Activated CD8-positive, alpha-beta T cell treated with anti-CD3 and anti-CD28 coated beads for 36 hours (primary cell): Measurements from ENCODE around the gene OPA1. TPM values are rescaled to one million over a fixed set of nuclear protein-coding genes. Genes with fewer than 3 reads are reported as not detected.
A peak's percentile ranks its signal among the peaks of the same experiment; 100 is the strongest.

Experiments
- ATAC-seq: fragments of 200-7000 bp; cut with Tn5 transposase; one replicate; pipeline ENCODE4 v1.10.0; 2021; ENCODE audit warnings: mild to moderate bottlenecking, moderate library complexity
- CTCF ChIA-PET: fragments of 350-600 bp; sonication (Branson Sonifier 250); formaldehyde crosslinking; loops from one replicate; lab custom pipeline; 2021; ENCODE audit warnings: antibody characterized with exemption; lab: Charles Lee
- POLR2A ChIA-PET: fragments of 350-600 bp; sonication (Branson Sonifier 250); formaldehyde crosslinking; loops from one replicate; lab custom pipeline; 2021; ENCODE audit warnings: antibody characterized with exemption; lab: Charles Lee
- DNase-seq: peaks from one replicate; pipeline ENCODE4 v3.0.0-alpha.2; 2020
- H3K27ac Mint-ChIP-seq: one replicate; pipeline ENCODE4 v1.8.0; 2021; ENCODE audit warnings: mild to moderate bottlenecking, mixed read lengths
- H3K27me3 Mint-ChIP-seq: one replicate; pipeline ENCODE4 v1.8.0; 2021; ENCODE audit warnings: mixed read lengths
- H3K36me3 Mint-ChIP-seq: one replicate; pipeline ENCODE4 v1.8.0; 2021; ENCODE audit warnings: low read depth, mixed read lengths
- H3K4me1 Mint-ChIP-seq: one replicate; pipeline ENCODE4 v1.8.0; 2021; ENCODE audit warnings: low read depth, mixed read lengths
- H3K4me3 Mint-ChIP-seq: one replicate; pipeline ENCODE4 v1.8.0; 2021; ENCODE audit warnings: mild to moderate bottlenecking, moderate library complexity, mixed read lengths
- H3K9me3 Mint-ChIP-seq: one replicate; pipeline ENCODE4 v1.8.0; 2021; ENCODE audit warnings: mixed read lengths
- intact Hi-C: fragments of 100-400 bp; cut with micrococcal nuclease; formaldehyde crosslinking; loops from one replicate; pipeline ENCODE4 v1.10.0; 2022
- total RNA-seq, 2 experiments: library from RNA; stranded (reverse); gene quantifications; one replicate each; pipeline ENCODE4 v1.2.3, GENCODE V29; 2021
- TF ChIP-seq, protein P1 (sequence below): fragments of 200-600 bp; IDR thresholded peaks from one replicate; pipeline ENCODE4 v1.8.0; 2022; ENCODE audit warnings: antibody characterized with exemption, mild to moderate bottlenecking

Gene OPA1, protein sequence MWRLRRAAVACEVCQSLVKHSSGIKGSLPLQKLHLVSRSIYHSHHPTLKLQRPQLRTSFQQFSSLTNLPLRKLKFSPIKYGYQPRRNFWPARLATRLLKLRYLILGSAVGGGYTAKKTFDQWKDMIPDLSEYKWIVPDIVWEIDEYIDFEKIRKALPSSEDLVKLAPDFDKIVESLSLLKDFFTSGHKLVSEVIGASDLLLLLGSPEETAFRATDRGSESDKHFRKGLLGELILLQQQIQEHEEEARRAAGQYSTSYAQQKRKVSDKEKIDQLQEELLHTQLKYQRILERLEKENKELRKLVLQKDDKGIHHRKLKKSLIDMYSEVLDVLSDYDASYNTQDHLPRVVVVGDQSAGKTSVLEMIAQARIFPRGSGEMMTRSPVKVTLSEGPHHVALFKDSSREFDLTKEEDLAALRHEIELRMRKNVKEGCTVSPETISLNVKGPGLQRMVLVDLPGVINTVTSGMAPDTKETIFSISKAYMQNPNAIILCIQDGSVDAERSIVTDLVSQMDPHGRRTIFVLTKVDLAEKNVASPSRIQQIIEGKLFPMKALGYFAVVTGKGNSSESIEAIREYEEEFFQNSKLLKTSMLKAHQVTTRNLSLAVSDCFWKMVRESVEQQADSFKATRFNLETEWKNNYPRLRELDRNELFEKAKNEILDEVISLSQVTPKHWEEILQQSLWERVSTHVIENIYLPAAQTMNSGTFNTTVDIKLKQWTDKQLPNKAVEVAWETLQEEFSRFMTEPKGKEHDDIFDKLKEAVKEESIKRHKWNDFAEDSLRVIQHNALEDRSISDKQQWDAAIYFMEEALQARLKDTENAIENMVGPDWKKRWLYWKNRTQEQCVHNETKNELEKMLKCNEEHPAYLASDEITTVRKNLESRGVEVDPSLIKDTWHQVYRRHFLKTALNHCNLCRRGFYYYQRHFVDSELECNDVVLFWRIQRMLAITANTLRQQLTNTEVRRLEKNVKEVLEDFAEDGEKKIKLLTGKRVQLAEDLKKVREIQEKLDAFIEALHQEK
- total RNA-seq, result 100 to 1,000 TPM in 1 of 2 experiments, 10 to 100 TPM in 1; 84.8 to 104 TPM

DNA sequence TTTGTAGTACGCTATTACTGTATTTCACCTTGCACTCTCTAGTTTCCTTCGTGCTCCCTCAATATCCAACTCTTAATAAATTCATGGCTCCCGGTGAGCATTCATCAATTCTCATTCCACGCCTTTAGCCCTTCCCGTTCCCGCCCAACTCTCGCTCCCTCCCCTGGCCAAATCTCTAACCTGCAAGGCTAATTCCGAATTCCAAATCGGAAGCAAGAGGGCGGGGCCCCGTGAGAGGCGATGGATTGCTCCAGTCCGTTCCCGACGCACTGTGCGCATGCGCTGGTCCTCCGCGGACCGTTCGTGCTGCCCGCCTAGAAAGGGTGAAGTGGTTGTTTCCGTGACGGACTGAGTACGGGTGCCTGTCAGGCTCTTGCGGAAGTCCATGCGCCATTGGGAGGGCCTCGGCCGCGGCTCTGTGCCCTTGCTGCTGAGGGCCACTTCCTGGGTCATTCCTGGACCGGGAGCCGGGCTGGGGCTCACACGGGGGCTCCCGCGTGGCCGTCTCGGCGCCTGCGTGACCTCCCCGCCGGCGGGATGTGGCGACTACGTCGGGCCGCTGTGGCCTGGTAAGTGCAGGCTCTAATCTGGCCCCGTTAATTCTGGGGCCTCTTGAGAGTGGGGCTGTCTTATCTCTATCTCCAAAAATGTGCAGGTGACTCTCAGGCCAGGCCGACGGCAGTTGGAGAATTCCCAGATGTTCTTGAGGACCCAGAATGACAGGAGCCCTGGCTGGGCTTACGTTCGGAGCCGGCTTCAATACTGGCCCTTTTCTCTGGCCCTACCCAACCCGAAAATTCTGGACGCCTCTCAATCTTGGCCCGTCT, at the start of gene OPA1:
Gene OPA1, plus strand, starts transcription at position 368 of the 827 bp plus-strand sequence. Its CDS starts 170 bp downstream, at position 538.
- ChIA-PET POLR2A (no interaction called here), CTCF (interaction anchor here (0.8 to 1.2 kb wide), 2 partner anchors 12 to 20 kb away, joined by 3 to 4 read pairs; no protein-coding TSS in a partner anchor)
- H3K4me3 Mint-ChIP-seq, result peak within 1 kb of the TSS; percentile 96
- peaks cover 42% of the 10 kb centered on the region for H3K4me1 Mint-ChIP-seq
- H3K27me3 Mint-ChIP-seq, result no peaks in the 10 kb centered on the region
- peak; percentile 90 for ATAC-seq
- peaks cover 21% of the 10 kb centered on the region for H3K36me3 Mint-ChIP-seq
- H3K9me3 Mint-ChIP-seq, result no peaks in the 10 kb centered on the region
- H3K27ac Mint-ChIP-seq, result peak within 1 kb of the TSS; percentile 99
- intact Hi-C loops, result no loop called here
- DNase-seq, result peak; percentile 94
- TF ChIP-seq, protein P1, sequence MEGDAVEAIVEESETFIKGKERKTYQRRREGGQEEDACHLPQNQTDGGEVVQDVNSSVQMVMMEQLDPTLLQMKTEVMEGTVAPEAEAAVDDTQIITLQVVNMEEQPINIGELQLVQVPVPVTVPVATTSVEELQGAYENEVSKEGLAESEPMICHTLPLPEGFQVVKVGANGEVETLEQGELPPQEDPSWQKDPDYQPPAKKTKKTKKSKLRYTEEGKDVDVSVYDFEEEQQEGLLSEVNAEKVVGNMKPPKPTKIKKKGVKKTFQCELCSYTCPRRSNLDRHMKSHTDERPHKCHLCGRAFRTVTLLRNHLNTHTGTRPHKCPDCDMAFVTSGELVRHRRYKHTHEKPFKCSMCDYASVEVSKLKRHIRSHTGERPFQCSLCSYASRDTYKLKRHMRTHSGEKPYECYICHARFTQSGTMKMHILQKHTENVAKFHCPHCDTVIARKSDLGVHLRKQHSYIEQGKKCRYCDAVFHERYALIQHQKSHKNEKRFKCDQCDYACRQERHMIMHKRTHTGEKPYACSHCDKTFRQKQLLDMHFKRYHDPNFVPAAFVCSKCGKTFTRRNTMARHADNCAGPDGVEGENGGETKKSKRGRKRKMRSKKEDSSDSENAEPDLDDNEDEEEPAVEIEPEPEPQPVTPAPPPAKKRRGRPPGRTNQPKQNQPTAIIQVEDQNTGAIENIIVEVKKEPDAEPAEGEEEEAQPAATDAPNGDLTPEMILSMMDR, result no peak

DNA sequence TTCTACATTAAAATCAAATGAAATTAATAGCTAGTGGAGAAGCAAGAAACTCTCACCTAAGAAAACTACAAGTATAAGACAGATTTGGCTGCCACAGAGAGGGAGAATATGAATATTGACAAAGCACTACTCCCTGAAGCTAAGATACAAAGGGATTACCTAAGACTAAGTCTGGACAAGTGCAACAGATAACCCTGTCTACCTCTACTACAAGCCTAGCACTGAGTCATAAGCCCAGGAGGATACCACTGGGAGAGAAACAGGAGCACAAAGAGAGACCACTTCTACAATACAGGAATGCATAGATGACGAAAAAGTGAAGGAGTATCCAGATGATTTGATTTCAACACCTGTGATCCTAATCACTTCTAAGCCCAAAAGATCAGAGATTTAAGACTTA, 48.7 kb upstream of the OPA1 start:
- peaks cover 2% of the 10 kb centered on the region for H3K27me3 Mint-ChIP-seq
- CTCF ChIA-PET, result no interaction called here
- ATAC-seq (no peak), DNase-seq (no peak)
- POLR2A ChIA-PET, result no interaction called here
- intact Hi-C loops, result no loop called here
- H3K36me3 Mint-ChIP-seq, result no peaks in the 10 kb centered on the region
- no peaks in the 10 kb centered on the region for H3K4me1 Mint-ChIP-seq
- H3K27ac Mint-ChIP-seq, result no peak overlapping the region
- H3K4me3 Mint-ChIP-seq, result no peak overlapping the region
- TF ChIP-seq, protein P1, result no peak
- peaks cover 5% of the 10 kb centered on the region for H3K9me3 Mint-ChIP-seq

DNA sequence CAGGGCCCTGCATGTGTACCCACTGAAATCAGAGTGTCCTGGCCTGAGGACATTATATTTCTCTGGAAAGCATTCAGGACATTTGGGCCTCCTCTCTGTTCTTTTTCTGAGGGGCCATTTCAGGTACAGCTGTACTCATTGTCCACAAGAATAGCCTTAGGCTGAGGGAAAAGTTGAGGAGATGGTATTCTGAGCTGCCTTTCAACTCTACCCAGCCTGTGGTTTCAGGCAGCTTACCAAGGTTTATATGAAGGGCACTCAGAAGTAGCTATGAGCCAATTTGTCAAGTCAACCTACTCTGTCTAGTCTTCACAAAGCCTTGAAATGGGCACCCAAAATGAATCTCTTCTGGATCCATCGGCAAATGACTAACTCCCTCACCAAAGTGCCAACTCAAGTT, 47.7 kb upstream of the OPA1 start:
- TF ChIP-seq, protein P1, result no peak
- POLR2A ChIA-PET, result no interaction called here
- DNase-seq (no peak), ATAC-seq (no peak)
- H3K36me3 Mint-ChIP-seq, result no peaks in the 10 kb centered on the region
- peaks cover 5% of the 10 kb centered on the region for H3K9me3 Mint-ChIP-seq
- H3K27ac Mint-ChIP-seq, result no peak overlapping the region
- H3K4me1 Mint-ChIP-seq, result no peaks in the 10 kb centered on the region
- peaks cover 2% of the 10 kb centered on the region for H3K27me3 Mint-ChIP-seq
- intact Hi-C loops, result no loop called here
- CTCF ChIA-PET, result no interaction called here
- H3K4me3 Mint-ChIP-seq, result no peak overlapping the region

DNA sequence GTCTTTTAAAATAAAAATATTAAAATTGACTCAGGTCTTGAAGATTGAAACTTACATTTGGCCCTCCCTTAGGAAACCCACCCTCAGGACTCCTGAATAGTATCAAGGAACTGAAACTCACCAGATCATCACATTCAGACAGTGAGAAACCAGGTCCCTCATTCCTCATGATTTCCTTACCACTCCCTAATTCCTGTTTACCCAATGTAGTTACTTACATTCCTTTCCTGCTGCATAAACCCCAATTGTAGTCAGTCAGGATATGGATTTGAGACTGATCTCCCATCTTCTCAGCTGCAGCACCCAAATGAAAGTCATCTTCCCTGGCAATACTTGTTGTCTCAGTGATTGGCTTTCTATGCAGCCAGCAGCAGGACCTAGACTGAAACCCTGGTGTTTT, 46.9 kb upstream of the OPA1 start:
- Mint-ChIP-seq H3K9me3 (peaks cover 5% of the 10 kb centered on the region), H3K4me3 (no peak overlapping the region), H3K4me1 (no peaks in the 10 kb centered on the region), H3K27ac (no peak overlapping the region), H3K27me3 (peaks cover 2% of the 10 kb centered on the region), H3K36me3 (no peaks in the 10 kb centered on the region)
- ATAC-seq (no peak), DNase-seq (no peak)
- ChIA-PET POLR2A (no interaction called here), CTCF (no interaction called here)
- TF ChIP-seq, protein P1, result no peak
- intact Hi-C loops, result no loop called here
